HCT116 (cell line): ENCODE measurements around the gene CFAP410. TPM values are rescaled to one million over a fixed set of nuclear protein-coding genes. Genes with fewer than 3 reads are reported as not detected.

Experiments
- ATAC-seq: fragments of 200-7000 bp; cut with Tn5 transposase; 2 replicates; pipeline ENCODE4 v1.9.1; 2020; ENCODE audit warnings: mild to moderate bottlenecking, moderate library complexity
- BruUV-seq: library from RNA; stranded (reverse); fragments of 400-500 nt; replicated peaks from 2 replicates; lab custom pipeline; 2021; lab: Mats Ljungman, UMichigan
- CTCF ChIA-PET: fragments of 300-600 bp; sonication (Branson Sonifier 250); formaldehyde crosslinking; loops from one replicate; lab custom pipeline; 2021; ENCODE audit warnings: antibody characterized with exemption; lab: Charles Lee
- POLR2A ChIA-PET: fragments of 300-600, 350-600 bp; sonication (Branson Sonifier 250); formaldehyde crosslinking; loops from one replicate; lab custom pipeline; 2021; ENCODE audit warnings: antibody characterized with exemption; lab: Charles Lee
- RAD21 ChIA-PET, 2 experiments: fragments of 300-600 bp; sonication (Branson Sonifier 250); formaldehyde crosslinking; loops; one replicate each; lab custom pipeline; 2023; ENCODE audit warnings: low total read pairs in 2 of 2; ENCODE audit not compliant: uncharacterized antibody in 2 of 2, unreplicated experiment in 2 of 2, low non-redundant PET in 1 of 2; lab: Charles Lee
- DNase-seq: peaks from one replicate; pipeline ENCODE4 v3.0.0-alpha.2; 2010; ENCODE audit warnings: low read depth, low spot score
- H2AFZ ChIP-seq: fragments of 200-600 bp; shearing (Covaris generic), sonication (generic); 2 replicates; pipeline ENCODE4 v1.6.1; 2017; ENCODE audit warnings: low read depth, mixed run types, mixed read lengths, antibody characterized with exemption, low read length; ENCODE audit not compliant: poor library complexity, severe bottlenecking
- H3K27ac ChIP-seq: 2 replicates; pipeline ENCODE4 v1.5.1; 2012; ENCODE audit warnings: low read depth, low read length
- H3K27me3 ChIP-seq: fragments of 200-600 bp; sonication (generic); 2 replicates; pipeline ENCODE4 v1.6.1; 2016; ENCODE audit warnings: mixed run types, low read length, mixed read lengths; ENCODE audit not compliant: insufficient read depth
- H3K36me3 ChIP-seq, 2 experiments: fragments of 200-500 bp in 1 of 2; fragments of 200-600 bp in 1 of 2; sonication (Bioruptor generic) in 1 of 2; sonication (generic) in 1 of 2; 2 replicates each; pipeline versions ENCODE4 v1.5.1 to v1.6.1; 2014 to 2016; ENCODE audit warnings: low read length in 2 of 2, inconsistent platforms in 1 of 2, mixed read lengths in 1 of 2, mixed run types in 1 of 2; ENCODE audit not compliant: insufficient read depth in 2 of 2, control insufficient read depth in 1 of 2
- H3K4me1 ChIP-seq, 2 experiments: fragments of 200-600 bp in 1 of 2; sonication (generic) in 1 of 2; 2 replicates each; pipeline versions ENCODE4 v1.5.1 to v1.6.1; 2012 to 2017; ENCODE audit warnings: low read length in 2 of 2, inconsistent platforms in 1 of 2, mild to moderate bottlenecking in 1 of 2, mixed read lengths in 1 of 2, mixed run types in 1 of 2, moderate library complexity in 1 of 2; ENCODE audit not compliant: insufficient read depth in 2 of 2, control insufficient read depth in 1 of 2
- H3K4me2 ChIP-seq: fragments of 200-600 bp; sonication (generic); 2 replicates; pipeline ENCODE4 v1.6.1; 2017; ENCODE audit warnings: mixed run types, low read length, mixed read lengths
- H3K4me3 ChIP-seq, 2 experiments: fragments of 200-600 bp in 1 of 2; sonication (generic) in 1 of 2; replicated peaks in 1 of 2; 2 replicates each; pipeline ENCODE4 v1.5.1; 2011 to 2016; ENCODE audit warnings: low read length in 2 of 2, control low read depth in 1 of 2, low read depth in 1 of 2, mild to moderate bottlenecking in 1 of 2, mixed read lengths in 1 of 2, mixed run types in 1 of 2
- H3K79me2 ChIP-seq: fragments of 200-600 bp; sonication (generic); 2 replicates; pipeline ENCODE4 v1.6.1; 2017; ENCODE audit warnings: mild to moderate bottlenecking, mixed run types, low read length, moderate library complexity, mixed read lengths; ENCODE audit not compliant: insufficient read depth
- H3K9ac ChIP-seq: fragments of 200-600 bp; sonication (generic); 2 replicates; pipeline ENCODE4 v1.6.1; 2016; ENCODE audit warnings: low read length, mixed read lengths
- H3K9me2 ChIP-seq: fragments of 200-600 bp; sonication (generic), shearing (Covaris generic); 2 replicates; pipeline ENCODE4 v1.6.1; 2017; ENCODE audit warnings: mixed run types, mild to moderate bottlenecking, moderate library complexity; ENCODE audit not compliant: insufficient read depth
- H3K9me3 ChIP-seq, 2 experiments: fragments of 200-500 bp in 1 of 2; fragments of 200-600 bp in 1 of 2; sonication (Bioruptor generic) in 1 of 2; sonication (generic) in 1 of 2; 2 replicates each; pipeline ENCODE4 v1.6.1; 2014 to 2017; ENCODE audit warnings: low read length in 2 of 2, mixed read lengths in 2 of 2, inconsistent platforms in 1 of 2, low read depth in 1 of 2, mild to moderate bottlenecking in 1 of 2, mixed run types in 1 of 2, moderate library complexity in 1 of 2; ENCODE audit not compliant: control insufficient read depth in 1 of 2, insufficient read depth in 1 of 2
- H4K20me1 ChIP-seq: fragments of 200-600 bp; sonication (generic), shearing (Covaris generic); 2 replicates; pipeline ENCODE4 v1.6.1; 2017; ENCODE audit warnings: mixed run types, mild to moderate bottlenecking, moderate library complexity; ENCODE audit not compliant: insufficient read depth
- CTCF ChIP-seq, 3 experiments: fragments of 200-600 bp in 1 of 3; sonication (generic) in 1 of 3; IDR thresholded peaks in 2 of 3; conservative IDR thresholded peaks in 1 of 3; 2 replicates each; pipeline ENCODE4 v1.5.1; 2012 to 2017; ENCODE audit warnings: low read depth in 2 of 3, low read length in 2 of 3, antibody characterized with exemption in 1 of 3, borderline replicate concordance in 1 of 3, control low read depth in 1 of 3, mild to moderate bottlenecking in 1 of 3, mixed read lengths in 1 of 3, mixed run types in 1 of 3, moderate library complexity in 1 of 3; ENCODE audit not compliant: insufficient read depth in 1 of 3
- FOSL1 ChIP-seq: IDR thresholded peaks from 2 replicates; pipeline ENCODE4 v1.6.1; 2012; ENCODE audit warnings: low read depth
- intact Hi-C: fragments of 100-400 bp; cut with micrococcal nuclease; formaldehyde crosslinking; loops from 2 replicates; pipeline ENCODE4 v1.10.0; 2022
- total RNA-seq: library from RNA; stranded (reverse); gene quantifications from one replicate; pipeline ENCODE4 v1.2.1, GENCODE V29; 2021; ENCODE audit not compliant: unreplicated experiment
- TF ChIP-seq, protein P1 (sequence below): IDR thresholded peaks from 2 replicates; pipeline ENCODE4 v1.6.1; 2012; ENCODE audit warnings: low read depth

Gene CFAP410
- total RNA-seq, 1 experiment from 2014 or later: 15.3 TPM

DNA sequence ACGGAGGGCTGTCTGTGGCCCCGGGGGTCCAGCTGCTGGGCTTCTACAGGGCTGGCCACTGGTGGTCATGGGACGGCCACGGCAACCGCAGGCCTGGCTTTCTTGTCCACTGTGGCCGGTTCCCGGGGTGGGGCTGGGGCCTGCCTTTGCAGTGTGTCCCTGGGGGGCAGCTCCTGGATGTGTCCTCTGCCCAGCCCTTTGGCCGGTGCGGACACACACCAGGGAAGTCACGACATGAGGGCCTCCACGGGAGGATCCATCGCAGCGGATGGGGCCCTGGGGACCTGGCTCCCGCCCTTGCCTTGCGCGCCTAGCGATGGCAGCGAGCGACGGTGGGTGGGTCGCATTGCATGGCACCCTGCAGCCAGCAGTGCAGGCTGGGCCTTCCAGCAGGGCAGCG is 21.3 kb downstream of the CFAP410 start:
- Histone ChIP-seq H3K4me3 (no peak overlapping the region), H3K79me2 (no peaks in the 10 kb centered on the region), H3K36me3 (peaks cover 0 to 9% of the 10 kb centered on the region in 2 experiments; a peak in 2 of 4 replicates), H3K27ac (no peak overlapping the region), H3K4me1 (no peaks in the 10 kb centered on the region), H2AFZ (no peak overlapping the region), H4K20me1 (no peaks in the 10 kb centered on the region), H3K9me3 (no peaks in the 10 kb centered on the region), H3K27me3 (no peaks in the 10 kb centered on the region), H3K9ac (no peak overlapping the region), H3K4me2 (no peak overlapping the region), H3K9me2 (no peaks in the 10 kb centered on the region)
- no TSS peak for BruUV-seq
- ChIA-PET RAD21 (no interaction called here), CTCF (no interaction called here), POLR2A (no interaction called here)
- intact Hi-C loops: no loop called here
- no peak for ATAC-seq
- no peak for DNase-seq
- TF ChIP-seq FOSL1 (no peak), CTCF (IDR thresholded peaks at IDR 0.05 in 2 of 3, conservative IDR thresholded peaks at IDR 0.05 in 1 of 3; ENCODE audit: borderline replicate concordance in 1 of 3, insufficient read depth in 1 of 3, low read depth in 2 of 3, low read length in 2 of 3) (no peak)
- TF ChIP-seq, protein P1, sequence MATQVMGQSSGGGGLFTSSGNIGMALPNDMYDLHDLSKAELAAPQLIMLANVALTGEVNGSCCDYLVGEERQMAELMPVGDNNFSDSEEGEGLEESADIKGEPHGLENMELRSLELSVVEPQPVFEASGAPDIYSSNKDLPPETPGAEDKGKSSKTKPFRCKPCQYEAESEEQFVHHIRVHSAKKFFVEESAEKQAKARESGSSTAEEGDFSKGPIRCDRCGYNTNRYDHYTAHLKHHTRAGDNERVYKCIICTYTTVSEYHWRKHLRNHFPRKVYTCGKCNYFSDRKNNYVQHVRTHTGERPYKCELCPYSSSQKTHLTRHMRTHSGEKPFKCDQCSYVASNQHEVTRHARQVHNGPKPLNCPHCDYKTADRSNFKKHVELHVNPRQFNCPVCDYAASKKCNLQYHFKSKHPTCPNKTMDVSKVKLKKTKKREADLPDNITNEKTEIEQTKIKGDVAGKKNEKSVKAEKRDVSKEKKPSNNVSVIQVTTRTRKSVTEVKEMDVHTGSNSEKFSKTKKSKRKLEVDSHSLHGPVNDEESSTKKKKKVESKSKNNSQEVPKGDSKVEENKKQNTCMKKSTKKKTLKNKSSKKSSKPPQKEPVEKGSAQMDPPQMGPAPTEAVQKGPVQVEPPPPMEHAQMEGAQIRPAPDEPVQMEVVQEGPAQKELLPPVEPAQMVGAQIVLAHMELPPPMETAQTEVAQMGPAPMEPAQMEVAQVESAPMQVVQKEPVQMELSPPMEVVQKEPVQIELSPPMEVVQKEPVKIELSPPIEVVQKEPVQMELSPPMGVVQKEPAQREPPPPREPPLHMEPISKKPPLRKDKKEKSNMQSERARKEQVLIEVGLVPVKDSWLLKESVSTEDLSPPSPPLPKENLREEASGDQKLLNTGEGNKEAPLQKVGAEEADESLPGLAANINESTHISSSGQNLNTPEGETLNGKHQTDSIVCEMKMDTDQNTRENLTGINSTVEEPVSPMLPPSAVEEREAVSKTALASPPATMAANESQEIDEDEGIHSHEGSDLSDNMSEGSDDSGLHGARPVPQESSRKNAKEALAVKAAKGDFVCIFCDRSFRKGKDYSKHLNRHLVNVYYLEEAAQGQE: no peak
